ENCODE measurements around the gene CYP4F2. TPM values are rescaled to one million over a fixed set of nuclear protein-coding genes. Genes with fewer than 3 reads are reported as not detected.

Gene CYP4F2
- total and polyA plus RNA-seq, 2 of the 8 experiments (the other 6 are each of a cell fraction or from before 2014, with no cell fraction given) = not detected

DNA sequence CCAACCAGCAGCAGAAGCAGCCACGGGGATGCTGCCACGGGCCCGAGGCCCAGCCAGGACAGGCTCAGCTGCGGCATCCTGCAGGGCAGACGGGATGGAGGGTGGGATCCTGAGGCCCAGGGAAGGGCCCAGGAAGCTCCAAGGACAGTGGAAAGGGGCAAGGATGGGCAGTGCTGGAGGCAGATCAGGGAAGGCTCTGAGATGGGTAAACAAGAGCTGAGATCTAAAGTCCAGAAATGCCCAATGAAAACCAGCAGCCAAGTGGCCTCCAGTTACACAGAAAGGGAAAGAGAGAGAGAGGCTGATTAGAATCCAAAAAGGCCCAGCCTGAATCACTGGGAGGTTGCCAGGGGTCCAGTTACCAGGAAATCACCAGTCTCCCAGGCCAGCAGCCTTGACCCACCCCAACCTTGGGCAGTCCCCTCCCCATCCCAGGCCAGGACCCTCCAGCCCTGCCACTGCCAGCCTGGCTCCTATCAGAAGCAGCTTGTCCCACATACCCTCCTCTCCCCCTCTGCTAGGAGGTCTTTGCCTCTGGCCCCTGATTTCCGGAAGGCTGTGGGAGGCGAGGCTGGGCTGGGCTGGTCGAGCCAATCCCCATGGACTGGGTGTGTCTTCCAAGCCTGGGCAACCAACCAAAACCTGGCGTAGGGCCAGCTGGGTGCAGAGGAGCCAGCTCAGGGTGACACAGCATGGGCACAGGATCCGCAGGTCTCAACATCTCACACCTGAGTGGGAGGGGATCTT lies 36.6 kb upstream of the CYP4F2 start, which contains the start of gene CYP4F11:
CYP4F11 (minus strand) TSS at position 198 of the 747 bp plus-strand sequence; CDS start at position 77, 121 bp downstream.
- no peak within 1 kb of the TSS for H2BK120ac ChIP-seq (replicated peaks; ENCODE audit: low read depth, low read length)
- WGBS, 2 experiments (ENCODE audit: extremely low coverage in 1 of 2, insufficient coverage in 1 of 2, insufficient read length in 1 of 2, insufficient replicate concordance in 2 of 2, low coverage in 1 of 2, low lambda C conversion rate in 2 of 2, missing lambda C conversion rate in 1 of 2) = 73% methylated on average over 8 of the region's 10 CpGs; no CpG with 5 or more reads in 1 of the 2 experiments
- no peaks in the 10 kb centered on the region for H3K4me1 ChIP-seq (replicated peaks in 1 of 4; ENCODE audit: control insufficient read depth in 3 of 4, insufficient read depth in 4 of 4, low read length in 3 of 4)
- H2AFZ ChIP-seq (ENCODE audit: low read length) = no peak within 1 kb of the TSS
- H3K79me2 ChIP-seq (ENCODE audit: control insufficient read depth in 1 of 2, insufficient read depth in 2 of 2, low read length in 2 of 2) = no peaks in the 10 kb centered on the region
- H2BK5ac ChIP-seq (ENCODE audit: low read depth, low read length) = no peak within 1 kb of the TSS
- no peak within 1 kb of the TSS for H2AK5ac ChIP-seq (ENCODE audit: low read depth, low read length)
- no peak within 1 kb of the TSS for H3K18ac ChIP-seq (ENCODE audit: extremely low read depth, low read length)
- H3K14ac ChIP-seq (ENCODE audit: insufficient read length) = no peak within 1 kb of the TSS
- POLR2A ChIA-PET (ENCODE audit: partially characterized antibody) = no interaction called here
- no peak within 1 kb of the TSS for H4K5ac ChIP-seq (ENCODE audit: insufficient read length, low read depth, low read length)
- H4K91ac ChIP-seq (replicated peaks; ENCODE audit: insufficient read length, low read length) = no peak within 1 kb of the TSS
- H4K8ac ChIP-seq (ENCODE audit: extremely low read depth, insufficient read depth, low read length) = no peak within 1 kb of the TSS
- no peak within 1 kb of the TSS for H3K4me3 ChIP-seq (ENCODE audit: extremely low read depth in 1 of 4, insufficient read depth in 2 of 4, low read depth in 3 of 4, low read length in 4 of 4)
- no peaks in the 10 kb centered on the region for H3K36me3 ChIP-seq (ENCODE audit: control insufficient read depth in 2 of 4, insufficient read depth in 4 of 4, low read length in 3 of 4)
- H2BK12ac ChIP-seq (ENCODE audit: low read depth, low read length) = no peak within 1 kb of the TSS
- FAIRE-seq (no peak), DNase-seq (ENCODE audit: low read depth in 1 of 2, low spot score in 2 of 2) (no peak)
- TF ChIP-seq BACH1 (IDR thresholded peaks at IDR 0.05; ENCODE audit: low read length) (no peak), KDM5A (IDR thresholded peaks at IDR 0.05; ENCODE audit: low read length) (no peak), TCF12 (IDR thresholded peaks at IDR 0.05; ENCODE audit: low read depth, low read length) (no peak), CHD1 (IDR thresholded peaks at IDR 0.05; ENCODE audit: low read depth, low read length) (no peak), TBP (IDR thresholded peaks at IDR 0.05; ENCODE audit: low read depth, low read length) (no peak), RBBP5 (IDR thresholded peaks at IDR 0.05; ENCODE audit: borderline replicate concordance, low read depth, low read length) (no peak), ASH2L (IDR thresholded peaks at IDR 0.05; ENCODE audit: low read length) (no peak), TEAD4 (IDR thresholded peaks at IDR 0.05; ENCODE audit: low read depth, low read length) (no peak), CBX8 (IDR thresholded peaks at IDR 0.05; ENCODE audit: borderline replicate concordance, low read depth, low read length) (no peak), CEBPB (IDR thresholded peaks at IDR 0.05; ENCODE audit: low read depth, low read length) (no peak)
- no peak within 1 kb of the TSS for H2BK20ac ChIP-seq (ENCODE audit: low read length)
- no peak within 1 kb of the TSS for H3K27ac ChIP-seq (ENCODE audit: low read depth, low read length)
- H3K27me3 ChIP-seq (replicated peaks in 1 of 4; ENCODE audit: control insufficient read depth in 3 of 4, extremely low read depth in 1 of 4, insufficient read depth in 3 of 4, low read length in 3 of 4) = no peaks in the 10 kb centered on the region
- CTCF ChIA-PET (ENCODE audit: partially characterized antibody) = no interaction called here
- H3K9ac ChIP-seq (replicated peaks in 1 of 4; ENCODE audit: extremely low read depth in 1 of 4, low read depth in 3 of 4, low read length in 3 of 4) = no peak within 1 kb of the TSS
- no peaks in the 10 kb centered on the region for H3K23me2 ChIP-seq (ENCODE audit: low read depth, low read length)
- peaks cover 60 to 78% of the 10 kb centered on the region in 2 experiments for H3K9me3 ChIP-seq (ENCODE audit: insufficient read depth in 2 of 2, low read depth in 1 of 2, low read length in 1 of 2)
- no peak within 1 kb of the TSS for H3K23ac ChIP-seq (ENCODE audit: insufficient read length)
- no peaks in the 10 kb centered on the region for H3K79me1 ChIP-seq (ENCODE audit: low read depth, low read length)
- no peak within 1 kb of the TSS for H3K56ac ChIP-seq (replicated peaks; ENCODE audit: insufficient read length, low read depth, low read length)
- no peaks in the 10 kb centered on the region for H4K20me1 ChIP-seq (replicated peaks in 1 of 2; ENCODE audit: control insufficient read depth in 1 of 2, insufficient read depth in 2 of 2, low read length in 2 of 2)
- no peak within 1 kb of the TSS for H3K4me2 ChIP-seq (ENCODE audit: insufficient read depth in 1 of 2, low read depth in 2 of 2, low read length in 2 of 2)
- H3K4ac ChIP-seq (replicated peaks; ENCODE audit: insufficient read length, low read depth, low read length) = no peak within 1 kb of the TSS
- no peak within 1 kb of the TSS for H2BK15ac ChIP-seq (ENCODE audit: low read length)

Data from H1 (cell line).